IPS-NIHi7 (cell line): Measurements from ENCODE around the gene ULK3.

Source experiments
- DNase-seq: peaks from one replicate; pipeline ENCODE4 v3.0.0; 2012; ENCODE audit warnings: mixed read lengths; ENCODE audit errors: extremely low spot score

The ULK3 gene

GRCh38 chr15:74822233-74822632, 20.7 kb downstream of the ULK3 start:
- DNase-seq, result no peak

- no peak for DNase-seq
Measured at GRCh38 chr15:74821790-74822158, 21.2 kb downstream of the ULK3 start.

GRCh38 chr15:74821091-74821789, 21.7 kb downstream of the ULK3 start:
- DNase-seq, result peak; percentile 59

- DNase-seq, result no peak
Measured at GRCh38 chr15:74820056-74820455, 22.9 kb downstream of the ULK3 start.

- peak; percentile 58 for DNase-seq
Measured at GRCh38 chr15:74817370-74817737, 25.6 kb downstream of the ULK3 start.

GRCh38 chr15:74816624-74817369, 26.2 kb downstream of the ULK3 start:
- DNase-seq, result no peak

GRCh38 chr15:74815961-74816360, 27.0 kb downstream of the ULK3 start:
- no peak for DNase-seq

- no peak for DNase-seq
Measured at GRCh38 chr15:74815121-74815934, 27.6 kb downstream of the ULK3 start.

GRCh38 chr15:74812533-74812932, 30.4 kb downstream of the ULK3 start, which contains the start of gene LMAN1L:
Gene LMAN1L, plus strand, starts transcription at chr15:74812835. Its CDS starts 20 bp downstream, at chr15:74812855.
- DNase-seq, result no peak

GRCh38 chr15:74809956-74810355, 33.0 kb downstream of the ULK3 start:
- DNase-seq, result no peak

- DNase-seq, result no peak
Measured at GRCh38 chr15:74809242-74809641, 33.7 kb downstream of the ULK3 start.

GRCh38 chr15:74808840-74809229, 34.1 kb downstream of the ULK3 start:
- DNase-seq, result peak; percentile 62

- no peak for DNase-seq
Measured at GRCh38 chr15:74808078-74808839, 34.7 kb downstream of the ULK3 start.

- no peak for DNase-seq
Measured at GRCh38 chr15:74807282-74807681, 35.7 kb downstream of the ULK3 start.

- DNase-seq, result no peak
Measured at GRCh38 chr15:74804935-74805334, 38.0 kb downstream of the ULK3 start.

GRCh38 chr15:74802862-74803447, 40.0 kb downstream of the ULK3 start:
- DNase-seq, result no peak

GRCh38 chr15:74802290-74802689, 40.7 kb downstream of the ULK3 start:
- no peak for DNase-seq

- DNase-seq, result no peak
Measured at GRCh38 chr15:74801311-74801997, 41.5 kb downstream of the ULK3 start.

GRCh38 chr15:74800559-74801094, 42.3 kb downstream of the ULK3 start:
- DNase-seq, result no peak

GRCh38 chr15:74799856-74800558, 42.9 kb downstream of the ULK3 start:
- DNase-seq, result peak; percentile 95
